Islet of Langerhans (tissue), 1 donor: ENCODE data around the gene SIRT2.
"Not testable (repeated sequence)": the region's sequence is repeated elsewhere in the genome, so short reads cannot be mapped to it uniquely, and the experiment has no call there.

Source experiments
- FAIRE-seq: peaks from one replicate; lab custom pipeline; 2011; peaks lifted over from hg19 to GRCh38; lab: Jason Lieb, UNC

Gene SIRT2

GRCh38 chr19:38843175-38843758 is 56.2 kb downstream of the SIRT2 start:
- no peak for FAIRE-seq

- FAIRE-seq: no peak
Measured at GRCh38 chr19:38842439-38843174, 56.8 kb downstream of the SIRT2 start.

GRCh38 chr19:38841787-38842438 is 57.5 kb downstream of the SIRT2 start:
- no peak for FAIRE-seq

- no peak for FAIRE-seq
Measured at GRCh38 chr19:38841180-38841766, 58.1 kb downstream of the SIRT2 start.

GRCh38 chr19:38840583-38840968 is 58.8 kb downstream of the SIRT2 start:
- FAIRE-seq: no peak

- FAIRE-seq: no peak
Measured at GRCh38 chr19:38839816-38840582, 59.4 kb downstream of the SIRT2 start.

- FAIRE-seq: no peak
Measured at GRCh38 chr19:38838986-38839761, 60.2 kb downstream of the SIRT2 start.

GRCh38 chr19:38838208-38838985 is 61.0 kb downstream of the SIRT2 start:
- FAIRE-seq: no peak

GRCh38 chr19:38837656-38838121 is 61.7 kb downstream of the SIRT2 start:
- FAIRE-seq: no peak

GRCh38 chr19:38836983-38837626 is 62.3 kb downstream of the SIRT2 start:
- no peak for FAIRE-seq

- no peak for FAIRE-seq
Measured at GRCh38 chr19:38836159-38836982, 63.0 kb downstream of the SIRT2 start.

- FAIRE-seq: no peak
Measured at GRCh38 chr19:38834590-38834989, 64.8 kb downstream of the SIRT2 start.

- FAIRE-seq: no peak
Measured at GRCh38 chr19:38834104-38834490, 65.3 kb downstream of the SIRT2 start.

GRCh38 chr19:38833092-38833425 is 66.4 kb downstream of the SIRT2 start:
- FAIRE-seq: no peak

- FAIRE-seq: no peak
Measured at GRCh38 chr19:38831142-38831605, 68.2 kb downstream of the SIRT2 start.

- FAIRE-seq: no peak
Measured at GRCh38 chr19:38830039-38830733, 69.2 kb downstream of the SIRT2 start.

GRCh38 chr19:38829203-38829602 is 70.2 kb downstream of the SIRT2 start:
- not testable (repeated sequence) for FAIRE-seq
